Measurements from ENCODE around the gene U2AF2.

U2AF2 gene

GRCh38 chr19:55699221-55699620 is 44.4 kb downstream of the U2AF2 start:
- Histone ChIP-seq H3K36me3 (ENCODE audit: control insufficient read depth in 2 of 2, insufficient read depth in 1 of 2, low read length in 2 of 2) (peaks cover 9 to 66% of the 10 kb centered on the region in 2 experiments), H3K4me3 (ENCODE audit: low read depth, low read length) (no peak overlapping the region), H3K9me3 (ENCODE audit: control insufficient read depth, insufficient read depth, low read depth, low read length) (no peaks in the 10 kb centered on the region), H3K4me1 (ENCODE audit: control insufficient read depth, insufficient read depth, low read length) (no peaks in the 10 kb centered on the region), H3K27ac (ENCODE audit: extremely low read depth, low read depth, low read length) (no peak overlapping the region)
- ChIA-PET POLR2A (no interaction called here), CTCF (no interaction called here)
- TF ChIP-seq KLF9 (tag by site-specific recombination; IDR thresholded peaks at IDR 0.05; ENCODE audit: low read depth) (no peak), SETDB1 (IDR thresholded peaks at IDR 0.05; ENCODE audit: insufficient read length, low read length) (no peak), ZNF24 (tag by site-specific recombination; IDR thresholded peaks at IDR 0.05) (no peak), ZNF335 (tag by site-specific recombination; conservative IDR thresholded peaks at IDR 0.05) (no peak), ZNF513 (tag by site-specific recombination; IDR thresholded peaks at IDR 0.05) (no peak), ZNF555 (tag by site-specific recombination; conservative IDR thresholded peaks at IDR 0.05) (no peak), ZNF184 (tag by site-specific recombination; IDR thresholded peaks at IDR 0.05) (no peak)

DNA sequence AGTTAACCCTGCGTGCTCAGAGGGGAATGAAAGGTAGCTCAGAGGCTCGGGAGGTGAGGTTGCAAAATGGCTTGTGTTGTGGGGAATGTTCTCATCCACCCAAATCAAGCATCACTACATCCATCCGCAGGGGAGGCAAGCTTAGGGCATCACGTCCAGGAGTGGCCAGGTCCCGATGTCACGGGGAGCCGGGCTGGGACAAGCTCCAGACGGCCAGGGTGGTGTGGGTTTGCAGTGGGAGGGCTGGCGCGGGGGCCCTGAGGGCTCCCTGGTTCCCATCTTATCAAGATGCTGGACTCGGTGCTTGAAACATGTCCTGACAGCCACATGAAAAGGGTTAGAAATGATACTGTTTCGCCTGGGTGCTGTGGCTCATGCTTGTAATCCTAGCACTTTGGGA is 46.0 kb downstream of the U2AF2 start:
- CTCF ChIA-PET: interaction anchor here (0.7 kb wide), 1 partner anchor 130 kb away, joined by 3 read pairs; no protein-coding TSS in a partner anchor
- TF ChIP-seq GLI2 (tag by site-specific recombination; IDR thresholded peaks at IDR 0.05; ENCODE audit: borderline replicate concordance, low read depth) (no peak), ZNF121 (tag by site-specific recombination; IDR thresholded peaks at IDR 0.05) (no peak), SP7 (tag by site-specific recombination; IDR thresholded peaks at IDR 0.05) (no peak), ZNF518A (tag by site-specific recombination; conservative IDR thresholded peaks at IDR 0.05; ENCODE audit: low read depth) (no peak), ZSCAN18 (tag by site-specific recombination; IDR thresholded peaks at IDR 0.05) (no peak), ZNF645 (tag by site-specific recombination; IDR thresholded peaks at IDR 0.05) (no peak), EGR2 (tag by site-specific recombination; IDR thresholded peaks at IDR 0.05; ENCODE audit: low read depth) (no peak), ZNF324 (tag by site-specific recombination; IDR thresholded peaks at IDR 0.05) (no peak), ZNF837 (tag by site-specific recombination; IDR thresholded peaks at IDR 0.05) (no peak), ZBTB6 (tag by site-specific recombination; IDR thresholded peaks at IDR 0.05) (no peak), ZNF211 (tag by site-specific recombination; IDR thresholded peaks at IDR 0.05; ENCODE audit: low read depth) (no peak), ZNF596 (tag by site-specific recombination; IDR thresholded peaks at IDR 0.05) (no peak)
- TF ChIP-seq, protein P1, sequence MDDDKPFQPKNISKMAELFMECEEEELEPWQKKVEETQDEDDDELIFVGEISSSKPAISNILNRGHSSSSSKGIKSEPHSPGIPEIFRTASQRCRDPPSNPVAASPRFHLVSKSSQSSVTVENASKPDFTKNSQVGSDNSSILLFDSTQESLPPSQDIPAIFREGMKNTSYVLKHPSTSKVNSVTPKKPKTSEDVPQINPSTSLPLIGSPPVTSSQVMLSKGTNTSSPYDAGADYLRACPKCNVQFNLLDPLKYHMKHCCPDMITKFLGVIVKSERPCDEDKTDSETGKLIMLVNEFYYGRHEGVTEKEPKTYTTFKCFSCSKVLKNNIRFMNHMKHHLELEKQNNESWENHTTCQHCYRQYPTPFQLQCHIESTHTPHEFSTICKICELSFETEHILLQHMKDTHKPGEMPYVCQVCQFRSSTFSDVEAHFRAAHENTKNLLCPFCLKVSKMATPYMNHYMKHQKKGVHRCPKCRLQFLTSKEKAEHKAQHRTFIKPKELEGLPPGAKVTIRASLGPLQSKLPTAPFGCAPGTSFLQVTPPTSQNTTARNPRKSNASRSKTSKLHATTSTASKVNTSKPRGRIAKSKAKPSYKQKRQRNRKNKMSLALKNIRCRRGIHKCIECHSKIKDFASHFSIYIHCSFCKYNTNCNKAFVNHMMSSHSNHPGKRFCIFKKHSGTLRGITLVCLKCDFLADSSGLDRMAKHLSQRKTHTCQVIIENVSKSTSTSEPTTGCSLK (tag by site-specific recombination; IDR thresholded peaks at IDR 0.05): no peak

More for the DNA sequence above, 46.0 kb downstream of the U2AF2 start:
- Histone ChIP-seq H3K4me1 (ENCODE audit: control insufficient read depth, insufficient read depth, low read length) (no peaks in the 10 kb centered on the region), H3K4me3 (ENCODE audit: low read depth, low read length) (no peak overlapping the region), H3K36me3 (ENCODE audit: control insufficient read depth in 2 of 2, insufficient read depth in 1 of 2, low read length in 2 of 2) (peaks cover 12 to 57% of the 10 kb centered on the region in 2 experiments), H3K9me3 (ENCODE audit: control insufficient read depth, insufficient read depth, low read depth, low read length) (no peaks in the 10 kb centered on the region), H3K27ac (ENCODE audit: extremely low read depth, low read depth, low read length) (no peak overlapping the region)
- POLR2A ChIA-PET: interaction anchor here (1.2 kb wide), 1 partner anchor 30 kb away, joined by 3 read pairs; no protein-coding TSS in a partner anchor

Data from HEK293 (cell line).